ENCODE measurements around the gene XKRX.

Gene XKRX

DNA sequence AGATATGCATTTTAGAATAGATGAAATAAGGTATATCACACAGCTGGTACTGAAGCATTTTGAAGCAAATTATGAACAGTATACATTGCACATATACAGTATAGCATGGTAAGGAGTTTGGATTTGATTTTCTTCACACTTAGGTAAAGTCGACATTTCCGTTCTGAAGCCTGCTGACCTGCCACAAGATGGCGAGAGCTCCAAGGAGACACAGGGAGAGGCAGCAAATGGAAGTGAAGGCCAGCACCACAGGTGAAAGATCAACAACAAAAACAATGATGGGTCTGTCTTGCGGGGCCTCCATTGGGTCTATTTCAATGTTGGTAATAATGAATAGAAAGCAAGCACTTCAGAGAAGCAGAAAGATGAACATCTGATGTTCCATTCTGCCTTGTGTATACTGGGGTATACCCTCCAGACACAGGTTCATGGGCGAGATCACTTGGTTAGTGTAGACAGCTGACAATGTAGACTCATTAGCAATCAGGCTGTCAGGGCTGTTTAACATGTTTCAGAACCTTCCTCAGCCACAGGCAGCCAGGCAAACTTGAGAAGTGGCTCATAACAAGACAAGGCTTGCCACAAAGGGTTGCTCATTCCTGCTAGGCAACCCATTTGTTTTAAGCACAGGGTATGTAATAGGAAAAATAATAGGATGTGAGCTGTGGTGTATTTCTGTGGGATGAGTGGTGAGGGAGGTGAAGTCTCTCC lies 33.2 kb downstream of the XKRX start:
- 27% methylated on average over 5 of the region's 5 CpGs for WGBS

DNA sequence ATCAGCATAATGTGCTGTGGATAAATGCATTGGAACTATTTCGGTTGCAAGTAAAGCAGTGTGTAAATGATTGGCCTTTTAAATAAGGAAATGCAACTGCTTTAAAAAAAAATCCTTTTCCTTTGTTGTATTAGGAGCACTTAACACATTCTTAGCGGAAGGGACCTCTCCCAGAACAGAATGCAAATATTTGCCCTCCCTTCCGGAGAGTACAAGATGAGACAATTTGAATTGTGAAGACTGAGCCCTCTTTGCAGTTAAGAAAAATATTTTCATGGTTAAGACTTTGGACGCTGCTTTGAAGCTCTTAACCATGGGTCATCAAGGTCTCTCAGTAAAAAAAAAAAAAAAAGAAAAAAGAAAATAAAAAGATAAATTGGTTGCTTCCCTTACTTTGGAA lies 45.1 kb downstream of the XKRX start:
- no peak overlapping the region for H3K9ac ChIP-seq (ENCODE audit: low read depth, low read length)
- WGBS: 34% methylated on average over 2 of the region's 4 CpGs
- H3K27ac ChIP-seq (ENCODE audit: low read depth, low read length): no peak overlapping the region
- H3K4me3 ChIP-seq (ENCODE audit: low read length): no peak overlapping the region
- no peaks in the 10 kb centered on the region for H3K36me3 ChIP-seq (ENCODE audit: insufficient read depth, low read length)
- no peaks in the 10 kb centered on the region for H3K9me3 ChIP-seq (ENCODE audit: insufficient read depth, low read depth, low read length)
- no peaks in the 10 kb centered on the region for H3K27me3 ChIP-seq (ENCODE audit: insufficient read depth, low read length)
- H3K4me1 ChIP-seq (ENCODE audit: insufficient read depth, low read length): no peaks in the 10 kb centered on the region

More for the DNA sequence above, 33.2 kb downstream of the XKRX start:
- H3K36me3 ChIP-seq (ENCODE audit: insufficient read depth, low read length): no peaks in the 10 kb centered on the region
- no peak overlapping the region for H3K27ac ChIP-seq (ENCODE audit: low read depth, low read length)
- H3K4me1 ChIP-seq (ENCODE audit: insufficient read depth, low read length): 0 out of 2 replicates have a peak, but pooled peaks cover 4% of the 10 kb centered on the region
- H3K9ac ChIP-seq (ENCODE audit: low read depth, low read length): no peak overlapping the region
- H3K27me3 ChIP-seq (ENCODE audit: insufficient read depth, low read length): no peaks in the 10 kb centered on the region
- no peak overlapping the region for H3K4me3 ChIP-seq (ENCODE audit: low read length)
- H3K9me3 ChIP-seq (ENCODE audit: insufficient read depth, low read depth, low read length): no peaks in the 10 kb centered on the region

- WGBS: 89% methylated on average over 1 of the region's 2 CpGs
- Histone ChIP-seq H3K4me3 (ENCODE audit: low read length) (no peak overlapping the region), H3K9ac (ENCODE audit: low read depth, low read length) (no peak overlapping the region), H3K27ac (ENCODE audit: low read depth, low read length) (no peak overlapping the region), H3K4me1 (ENCODE audit: insufficient read depth, low read length) (no peaks in the 10 kb centered on the region), H3K9me3 (ENCODE audit: insufficient read depth, low read depth, low read length) (no peaks in the 10 kb centered on the region), H3K27me3 (ENCODE audit: insufficient read depth, low read length) (no peaks in the 10 kb centered on the region), H3K36me3 (ENCODE audit: insufficient read depth, low read length) (no peaks in the 10 kb centered on the region)
Measured at GRCh38 chrX:100880368-100880767, 48.3 kb downstream of the XKRX start.

DNA sequence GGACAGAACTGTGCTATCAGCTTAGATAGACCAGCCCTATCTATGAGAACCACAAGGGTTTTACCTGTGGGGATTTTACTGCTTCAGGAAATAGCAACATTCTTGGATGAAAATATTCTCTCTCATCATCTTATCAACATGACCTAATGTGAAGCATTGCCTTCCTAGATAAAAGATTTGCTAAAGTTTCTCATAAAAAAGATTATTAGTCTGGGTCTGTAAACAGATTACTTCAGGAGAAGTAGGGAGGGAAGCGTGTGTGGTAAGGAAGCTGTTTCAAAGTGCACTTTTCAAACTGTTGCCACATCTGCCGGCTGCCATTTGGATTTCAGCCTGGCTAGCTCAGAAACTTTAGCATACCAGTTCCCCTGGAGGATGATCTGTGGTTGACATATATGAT lies 54.4 kb downstream of the XKRX start, which contains the start of gene NOX1:
NOX1 (minus strand) TSS at position 35 of the 400 bp plus-strand sequence. CDS start 220 bp downstream, outside the sequence.
- Histone ChIP-seq H3K27me3 (ENCODE audit: insufficient read depth, low read length) (no peaks in the 10 kb centered on the region), H3K9ac (ENCODE audit: low read depth, low read length) (no peak within 1 kb of the TSS), H3K4me1 (ENCODE audit: insufficient read depth, low read length) (no peaks in the 10 kb centered on the region), H3K36me3 (ENCODE audit: insufficient read depth, low read length) (no peaks in the 10 kb centered on the region), H3K4me3 (ENCODE audit: low read length) (no peak within 1 kb of the TSS), H3K27ac (ENCODE audit: low read depth, low read length) (no peak within 1 kb of the TSS), H3K9me3 (ENCODE audit: insufficient read depth, low read depth, low read length) (no peaks in the 10 kb centered on the region)
- WGBS: 77% methylated on average over 2 of the region's 2 CpGs

DNA sequence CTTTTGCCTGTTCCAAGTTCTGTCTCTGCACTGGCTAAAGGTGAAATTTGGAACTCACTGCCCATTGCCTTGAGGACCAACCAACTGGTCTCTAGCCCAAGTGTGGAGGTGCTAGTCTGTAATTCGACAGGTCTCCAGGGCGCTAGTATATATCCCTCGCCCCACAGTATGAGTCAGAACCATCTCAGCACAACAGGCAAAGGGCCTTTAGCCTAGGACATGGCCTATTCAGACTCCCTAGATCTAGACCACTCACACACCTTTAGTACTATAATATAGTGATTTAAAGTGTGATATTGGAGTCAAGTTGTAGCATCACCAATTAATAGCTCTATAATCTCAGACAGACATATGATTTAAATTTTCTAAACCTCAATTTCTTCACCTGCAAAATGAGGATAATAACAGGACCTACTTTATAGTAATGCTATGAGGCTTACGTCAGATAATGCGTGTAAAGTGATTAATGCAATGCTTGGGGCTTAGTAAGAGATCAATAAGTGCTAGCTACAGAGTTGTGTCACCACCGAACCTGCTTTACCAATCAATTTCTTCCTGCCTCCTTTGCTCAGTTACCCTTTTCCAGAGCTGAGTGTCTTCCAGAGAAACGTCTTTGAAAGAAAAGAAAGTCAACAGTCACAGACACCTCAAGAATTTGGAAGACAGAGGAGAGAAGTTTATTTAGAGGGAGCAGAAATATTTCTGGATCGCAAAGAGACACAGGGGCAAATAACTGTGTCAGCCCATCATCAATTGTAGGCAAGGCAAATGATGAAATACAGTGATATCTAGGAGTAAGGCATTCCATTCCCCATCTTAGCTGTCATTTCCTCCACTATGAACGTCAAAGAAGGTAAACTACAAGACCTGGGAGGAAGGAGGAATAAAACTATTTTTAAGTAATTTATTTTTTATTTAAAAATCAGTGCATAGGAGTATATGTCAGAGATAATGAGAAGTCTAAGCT lies 56.8 kb downstream of the XKRX start:
- no peaks in the 10 kb centered on the region for H3K4me1 ChIP-seq (ENCODE audit: insufficient read depth, low read length)
- no peak overlapping the region for H3K4me3 ChIP-seq (ENCODE audit: low read length)
- no peaks in the 10 kb centered on the region for H3K9me3 ChIP-seq (ENCODE audit: insufficient read depth, low read depth, low read length)
- WGBS: 89% methylated on average over 8 of the region's 9 CpGs
- H3K9ac ChIP-seq (ENCODE audit: low read depth, low read length): no peak overlapping the region
- H3K36me3 ChIP-seq (ENCODE audit: insufficient read depth, low read length): no peaks in the 10 kb centered on the region
- H3K27ac ChIP-seq (ENCODE audit: low read depth, low read length): no peak overlapping the region
- H3K27me3 ChIP-seq (ENCODE audit: insufficient read depth, low read length): no peaks in the 10 kb centered on the region

- Histone ChIP-seq H3K9ac (ENCODE audit: low read depth, low read length) (no peak overlapping the region), H3K4me3 (ENCODE audit: low read length) (no peak overlapping the region), H3K4me1 (ENCODE audit: insufficient read depth, low read length) (no peaks in the 10 kb centered on the region), H3K9me3 (ENCODE audit: insufficient read depth, low read depth, low read length) (no peaks in the 10 kb centered on the region), H3K36me3 (ENCODE audit: insufficient read depth, low read length) (no peaks in the 10 kb centered on the region), H3K27me3 (ENCODE audit: insufficient read depth, low read length) (no peaks in the 10 kb centered on the region), H3K27ac (ENCODE audit: low read depth, low read length) (no peak overlapping the region)
- WGBS: 89% methylated on average over 2 of the region's 5 CpGs
Measured at GRCh38 chrX:100870527-100870926, 58.2 kb downstream of the XKRX start.

DNA sequence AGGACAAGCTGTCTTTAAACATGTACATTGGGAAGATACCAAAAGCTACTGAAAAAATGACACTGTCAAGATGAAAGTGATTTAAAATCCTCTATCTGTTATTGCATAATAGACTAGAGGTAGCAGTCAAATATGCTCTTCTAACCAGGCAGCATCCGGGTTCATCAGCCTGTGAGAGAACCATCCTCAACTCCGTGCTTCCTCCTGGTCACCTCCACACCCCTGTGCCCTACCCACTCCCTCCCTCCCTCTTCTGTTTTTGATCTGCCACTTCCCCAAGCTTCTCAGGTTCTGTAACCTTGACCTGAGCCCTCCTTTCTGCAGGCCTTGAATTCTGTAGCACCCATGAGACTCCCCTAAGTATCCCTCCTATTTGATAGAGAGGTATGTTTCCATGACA lies 60.4 kb downstream of the XKRX start:
- WGBS: 85% methylated on average over 2 of the region's 2 CpGs
- H3K4me1 ChIP-seq (ENCODE audit: insufficient read depth, low read length): no peaks in the 10 kb centered on the region
- no peak overlapping the region for H3K4me3 ChIP-seq (ENCODE audit: low read length)
- no peaks in the 10 kb centered on the region for H3K36me3 ChIP-seq (ENCODE audit: insufficient read depth, low read length)
- no peaks in the 10 kb centered on the region for H3K9me3 ChIP-seq (ENCODE audit: insufficient read depth, low read depth, low read length)
- no peaks in the 10 kb centered on the region for H3K27me3 ChIP-seq (ENCODE audit: insufficient read depth, low read length)
- H3K27ac ChIP-seq (ENCODE audit: low read depth, low read length): no peak overlapping the region
- H3K9ac ChIP-seq (ENCODE audit: low read depth, low read length): no peak overlapping the region

DNA sequence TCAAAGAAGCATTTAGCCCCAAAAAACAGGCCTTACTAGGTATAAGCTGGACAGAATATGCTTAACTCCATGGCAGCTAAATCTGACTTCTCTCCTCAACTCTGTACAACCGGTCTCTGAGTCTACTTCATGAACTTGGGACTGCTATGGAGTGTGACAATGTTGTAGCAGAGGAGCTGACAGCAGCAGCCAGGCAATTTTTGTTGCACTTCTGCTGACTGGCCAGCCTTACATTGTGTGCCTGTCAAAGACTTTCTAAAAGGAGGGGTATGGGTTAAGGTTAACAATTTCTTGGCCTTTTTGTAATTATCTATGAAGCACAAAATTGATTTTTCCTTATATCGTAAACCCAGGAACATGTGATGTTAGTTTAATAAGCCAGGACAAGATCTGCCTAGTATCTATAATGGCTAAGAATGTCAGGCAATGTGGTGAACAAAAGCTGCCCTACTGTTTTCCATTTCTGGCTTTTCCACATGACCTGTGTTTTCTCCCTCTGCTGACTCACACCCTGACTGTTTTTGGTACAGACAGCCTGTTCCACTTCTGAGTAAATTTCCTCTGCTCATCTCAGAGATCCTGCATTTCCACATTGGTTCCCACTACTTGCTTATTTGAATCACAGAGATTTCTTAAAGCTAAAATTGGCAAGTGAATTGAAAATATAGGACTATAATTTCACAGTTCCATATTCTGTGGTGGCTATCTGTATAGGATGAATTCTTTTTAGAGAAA lies 63.9 kb downstream of the XKRX start:
- Histone ChIP-seq H3K4me3 (ENCODE audit: low read length) (no peak overlapping the region), H3K27ac (ENCODE audit: low read depth, low read length) (no peak overlapping the region), H3K4me1 (ENCODE audit: insufficient read depth, low read length) (no peaks in the 10 kb centered on the region), H3K36me3 (ENCODE audit: insufficient read depth, low read length) (no peaks in the 10 kb centered on the region), H3K9ac (ENCODE audit: low read depth, low read length) (no peak overlapping the region), H3K9me3 (ENCODE audit: insufficient read depth, low read depth, low read length) (no peaks in the 10 kb centered on the region), H3K27me3 (ENCODE audit: insufficient read depth, low read length) (no peaks in the 10 kb centered on the region)
- WGBS: 100% methylated on average over 1 of the region's 2 CpGs
